Stimulated activated CD4-positive, alpha-beta T cell treated with anti-CD3 and anti-CD28 coated beads, TNF-alpha, amount 100 ng/mL, for 4 hours (primary cell): ENCODE data around the gene KIF26B.
"Not testable (repeated sequence)": the region's sequence is repeated elsewhere in the genome, so short reads cannot be mapped to it uniquely, and the experiment has no call there.

ENCODE experiments used
- DNase-seq, 3 experiments: peaks; one replicate each; pipeline ENCODE4 v3.0.0-alpha.2; 2020; ENCODE audit warnings: low read depth in 3 of 3

The KIF26B gene

DNA sequence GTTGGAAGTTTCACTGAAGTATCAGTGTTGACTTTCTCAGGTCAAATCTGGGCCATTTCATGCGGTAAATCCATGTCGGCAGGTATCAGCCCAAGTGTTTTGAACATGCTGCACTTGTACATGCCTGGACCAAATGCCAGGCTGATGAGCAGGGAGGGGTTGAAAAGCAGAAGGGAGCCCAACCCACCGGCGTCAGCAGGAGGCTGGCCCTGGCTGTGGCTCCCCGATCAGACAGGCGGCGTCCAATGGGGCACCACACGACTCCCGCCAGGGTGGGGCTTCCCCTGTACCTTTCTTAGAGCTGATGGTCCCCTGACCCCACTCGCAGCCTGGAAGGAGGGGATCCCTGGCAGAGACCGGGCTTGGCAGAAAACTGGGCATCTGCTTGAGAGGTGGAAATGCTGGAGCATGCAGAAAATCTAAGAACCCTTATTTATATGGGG lies 540.0 kb downstream of the KIF26B start:
- DNase-seq, result no peak

- no peak for DNase-seq
These were observed 540.4 kb downstream of the KIF26B start for GRCh38 chr1:245695211-245695610.

DNA sequence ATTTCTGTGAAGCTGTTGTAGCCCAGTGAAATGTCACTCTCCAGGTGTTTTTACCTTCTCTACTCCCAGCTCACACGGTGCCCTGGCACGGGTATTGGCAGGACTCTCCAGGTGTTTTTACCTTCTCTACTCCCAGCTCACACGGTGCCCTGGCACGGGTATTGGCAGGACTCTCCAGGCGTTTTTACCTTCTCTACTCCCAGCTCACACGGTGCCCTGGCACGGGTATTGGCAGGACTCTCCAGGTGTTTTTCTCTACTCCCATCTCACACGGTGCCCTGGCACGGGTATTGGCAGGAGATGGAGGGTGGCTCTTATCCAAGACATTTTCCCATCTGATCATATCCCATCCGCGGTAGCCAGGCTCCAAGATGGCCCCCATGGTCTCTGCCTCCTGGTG lies 540.9 kb downstream of the KIF26B start:
- DNase-seq, result not testable (repeated sequence)

- no peak for DNase-seq
These were observed 543.3 kb downstream of the KIF26B start for GRCh38 chr1:245698116-245698515.

- DNase-seq, result no peak
These were observed 544.1 kb downstream of the KIF26B start for GRCh38 chr1:245698860-245699259.

- DNase-seq, result no peak
These were observed 545.8 kb downstream of the KIF26B start for GRCh38 chr1:245700631-245701030.

GRCh38 chr1:245701631-245702030 lies 546.8 kb downstream of the KIF26B start:
- DNase-seq, result no peak

DNA sequence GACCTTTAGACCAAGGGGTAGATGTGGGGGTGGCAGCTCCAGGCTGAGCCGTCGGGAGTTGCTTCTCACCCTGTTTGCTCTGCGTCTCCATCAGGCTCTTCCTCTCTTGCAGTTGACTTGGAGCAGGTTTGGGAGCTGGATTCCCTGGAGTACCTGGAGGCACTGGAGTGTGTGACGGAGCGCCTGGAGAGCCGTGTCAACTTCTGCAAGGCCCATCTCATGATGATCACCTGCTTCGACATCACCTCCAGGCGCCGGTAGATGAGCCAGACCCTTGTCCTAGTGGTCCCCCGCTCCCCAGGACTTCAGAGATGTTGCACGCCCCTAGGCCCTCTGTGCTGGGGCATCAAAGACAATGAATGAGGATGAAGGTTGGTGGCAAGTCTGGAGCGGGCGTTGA lies 547.6 kb downstream of the KIF26B start:
- no peak for DNase-seq

DNA sequence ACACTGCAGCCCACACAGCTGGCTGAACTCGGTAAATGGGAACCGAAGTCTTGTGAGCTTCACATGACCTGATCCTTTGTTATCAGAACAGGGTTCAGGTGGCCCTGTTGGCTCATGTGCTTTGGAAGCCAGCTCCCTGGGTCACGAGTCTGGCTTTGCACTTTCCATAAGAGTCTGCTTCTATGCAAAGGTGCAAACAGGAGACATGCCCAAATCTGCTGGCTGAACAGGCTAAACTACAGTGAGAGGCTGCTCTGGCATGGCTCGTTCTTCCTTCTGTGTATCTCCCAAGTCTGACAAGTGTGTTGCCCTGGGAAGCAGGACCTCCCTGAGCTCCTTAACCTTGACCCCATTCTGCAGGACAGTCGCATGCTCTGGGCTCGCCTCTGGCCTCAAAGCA lies 549.6 kb downstream of the KIF26B start:
- DNase-seq, result no peak

GRCh38 chr1:245704765-245705164 lies 550.0 kb downstream of the KIF26B start:
- no peak for DNase-seq

- no peak for DNase-seq
These were observed 553.2 kb downstream of the KIF26B start for GRCh38 chr1:245707941-245708340.

DNA sequence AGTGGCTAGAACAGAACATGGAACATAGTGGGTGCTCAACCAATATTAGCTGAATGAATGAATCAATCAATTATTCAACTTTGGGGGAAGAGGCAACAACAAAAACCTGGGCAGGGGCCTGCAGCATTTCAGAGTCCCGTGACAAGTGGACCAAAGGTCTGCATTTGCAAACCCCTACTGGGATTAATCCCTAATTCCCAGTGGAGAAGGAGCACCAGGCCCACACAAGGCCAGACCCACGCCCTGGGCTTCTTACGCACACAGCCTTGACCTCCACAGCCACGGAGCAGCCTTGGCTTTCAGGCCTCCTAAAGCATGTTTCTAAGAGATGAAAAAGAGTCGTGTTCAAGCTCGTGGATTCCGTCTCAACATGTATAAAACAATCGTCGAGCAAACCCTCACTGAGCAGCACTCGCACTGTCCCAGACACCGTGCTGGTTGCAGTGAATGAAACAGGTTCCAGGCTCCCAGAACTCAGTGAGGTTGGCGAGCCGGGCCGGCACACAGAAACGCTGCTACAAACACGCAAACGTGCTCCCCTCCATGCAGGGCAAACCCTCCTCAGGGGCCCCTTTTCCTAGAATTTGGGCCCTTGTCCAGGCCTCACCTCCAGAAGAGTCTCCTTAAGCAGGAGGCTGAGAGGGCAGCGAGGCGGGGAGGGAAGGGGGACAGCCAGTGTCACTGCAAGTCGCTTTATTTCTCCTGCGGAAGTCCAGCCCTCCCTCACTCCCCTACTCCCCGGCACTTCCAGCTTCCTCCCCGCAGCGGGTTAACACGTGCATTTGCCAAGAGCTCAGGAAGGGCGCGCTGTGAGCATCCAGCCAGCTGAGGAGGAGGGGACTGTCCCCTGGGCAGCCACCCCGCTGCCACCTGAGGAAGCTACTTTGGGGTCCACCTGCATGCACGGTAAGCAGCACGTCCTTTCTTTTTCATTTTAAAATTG lies 556.4 kb downstream of the KIF26B start:
- DNase-seq, result no peak

DNA sequence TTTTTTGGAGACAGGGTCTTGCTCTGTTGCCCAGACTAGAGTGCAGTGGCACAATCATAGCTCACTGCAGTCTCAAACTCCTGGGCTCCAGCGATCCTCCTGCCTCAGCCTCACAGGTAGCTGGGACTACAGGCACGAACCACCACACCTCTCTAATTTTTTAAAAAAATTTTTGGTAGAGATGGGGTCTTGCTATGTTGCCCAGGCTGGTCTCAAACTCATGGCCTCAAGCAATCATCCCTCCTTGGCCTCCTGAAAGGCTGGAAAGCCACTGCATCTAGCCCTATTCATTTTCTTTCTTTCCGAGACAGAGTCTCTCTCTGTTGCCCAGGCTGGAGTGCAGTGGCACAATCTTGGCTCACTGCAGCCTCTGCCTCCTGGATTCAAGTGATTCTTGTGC lies 559.2 kb downstream of the KIF26B start:
- DNase-seq, result not testable (repeated sequence)

DNA sequence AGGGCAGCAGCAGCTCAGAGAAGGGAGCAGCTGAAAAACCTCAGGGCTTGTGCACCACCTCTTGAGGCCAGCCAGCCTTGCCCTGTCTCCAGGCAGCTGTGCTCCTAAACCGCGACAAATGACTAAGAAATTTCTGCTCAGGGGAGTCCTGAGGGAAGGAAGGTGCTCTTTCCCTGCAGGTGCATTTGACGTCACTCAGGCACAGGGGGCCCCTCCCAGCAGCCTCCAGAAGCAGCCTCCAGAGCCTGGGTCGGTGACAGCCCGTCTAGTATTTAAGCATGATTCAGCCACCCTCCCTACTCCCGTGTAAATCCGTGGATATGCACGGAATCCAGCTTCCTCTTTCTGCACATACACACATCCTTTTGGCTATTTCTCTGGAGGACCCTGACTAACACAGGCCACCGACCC lies 560.5 kb downstream of the KIF26B start:
- DNase-seq, result no peak

- DNase-seq, result no peak
These were observed 561.2 kb downstream of the KIF26B start for GRCh38 chr1:245715970-245716369.

DNA sequence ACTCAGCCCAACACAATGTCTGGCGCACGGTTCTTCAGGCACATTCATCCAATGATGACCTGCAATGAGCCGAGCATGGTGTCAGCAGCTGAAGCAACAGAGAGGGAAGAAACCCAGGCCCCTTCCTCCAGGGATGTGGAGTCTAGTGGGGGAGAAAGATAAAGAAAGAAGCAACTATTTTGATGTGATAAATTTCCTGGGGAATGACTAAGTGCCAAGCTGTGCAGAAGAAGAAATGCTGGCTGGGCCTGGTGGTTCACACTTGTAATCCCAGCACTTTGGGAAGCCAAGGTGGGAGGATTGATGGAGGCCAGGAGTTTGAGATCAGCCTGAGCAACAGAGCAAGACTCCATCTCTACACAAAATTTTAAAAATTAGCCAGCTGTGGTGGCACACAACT lies 561.8 kb downstream of the KIF26B start:
- DNase-seq, result no peak

- no peak for DNase-seq
These were observed 562.8 kb downstream of the KIF26B start for GRCh38 chr1:245717611-245718010.

DNA sequence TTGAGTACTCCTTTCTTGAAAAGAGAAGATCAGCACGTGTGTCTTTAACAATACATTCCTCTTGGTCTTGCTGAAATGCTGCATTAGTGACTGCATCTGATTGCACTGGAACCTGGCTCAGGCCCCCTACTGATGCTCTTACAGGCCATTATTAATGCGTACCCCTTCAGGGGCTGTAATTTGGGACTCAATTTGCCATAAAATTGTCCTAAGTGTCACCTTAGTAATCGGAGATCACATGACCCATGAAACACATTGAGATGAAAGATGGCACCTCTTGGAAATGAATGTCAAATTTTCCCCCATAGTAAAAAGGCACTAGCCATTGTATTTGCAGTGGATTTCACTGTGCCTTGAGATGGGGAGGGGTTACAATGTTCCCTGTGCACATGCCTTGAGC lies 563.3 kb downstream of the KIF26B start:
- DNase-seq, result no peak

GRCh38 chr1:245718951-245719350 lies 564.2 kb downstream of the KIF26B start:
- DNase-seq, result no peak

DNA sequence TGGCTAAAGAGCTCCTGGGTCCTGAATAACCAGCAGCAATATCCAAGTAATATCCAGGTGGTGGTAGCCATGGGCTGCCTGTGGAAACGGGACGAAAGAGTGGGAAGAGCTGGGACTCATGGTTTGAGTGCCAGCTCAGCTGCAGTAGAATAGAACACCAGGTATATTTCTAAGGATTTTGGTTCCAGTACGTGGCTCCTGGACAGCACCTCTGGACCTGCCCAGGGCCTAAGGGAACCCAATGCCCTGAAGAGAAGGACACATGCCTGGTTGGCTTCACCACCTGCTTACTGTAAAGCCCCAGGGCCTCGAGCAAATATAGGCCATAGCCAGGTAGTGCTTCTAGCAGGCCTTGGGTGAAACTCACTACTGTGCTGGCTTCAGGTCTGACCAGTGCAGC lies 566.7 kb downstream of the KIF26B start:
- no peak for DNase-seq

- not testable (repeated sequence) for DNase-seq
These were observed 573.2 kb downstream of the KIF26B start for GRCh38 chr1:245728035-245728434.

GRCh38 chr1:245730801-245731200 lies 576.0 kb downstream of the KIF26B start:
- DNase-seq, result no peak

- not testable (repeated sequence) for DNase-seq
These were observed 585.6 kb downstream of the KIF26B start for GRCh38 chr1:245740336-245740735.

DNA sequence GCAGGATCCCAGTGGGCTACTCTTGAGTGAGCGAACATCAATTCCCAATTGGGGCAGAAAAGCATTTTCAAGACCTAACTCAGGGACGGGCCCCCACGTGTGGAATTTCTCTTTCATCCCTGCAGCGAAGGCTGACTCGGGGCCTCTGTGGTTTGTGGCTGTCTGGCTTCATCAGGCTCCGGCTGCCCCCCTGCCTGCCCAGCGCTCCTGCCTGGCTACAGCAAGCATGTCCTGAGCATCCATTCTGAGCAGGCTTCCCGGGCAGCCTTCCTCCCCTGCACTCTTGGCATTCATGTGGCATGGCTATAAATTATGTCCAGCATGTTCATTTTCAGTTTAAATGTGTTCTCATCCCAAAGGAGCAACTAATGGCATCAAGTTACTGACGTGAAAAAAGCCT lies 588.1 kb downstream of the KIF26B start:
- DNase-seq, result no peak
